ENCODE results near the gene RHBDL1.
A peak's percentile ranks its signal among the peaks of the same experiment; 100 is the strongest.

The RHBDL1 gene

GRCh38 chr16:674968-675883 is at the start of gene RHBDL1:
Gene RHBDL1, plus strand, starts transcription at chr16:675671. Its CDS starts 120 bp downstream, at chr16:675791.
- peak; percentile 82 for DNase-seq

- DNase-seq, result no peak
Observed at GRCh38 chr16:625977-626765, 49.3 kb upstream of the RHBDL1 start.

GRCh38 chr16:626787-627453 is 48.6 kb upstream of the RHBDL1 start:
- peak; percentile 87 for DNase-seq

GRCh38 chr16:627454-628239 is 47.8 kb upstream of the RHBDL1 start:
- DNase-seq, result no peak

DNA sequence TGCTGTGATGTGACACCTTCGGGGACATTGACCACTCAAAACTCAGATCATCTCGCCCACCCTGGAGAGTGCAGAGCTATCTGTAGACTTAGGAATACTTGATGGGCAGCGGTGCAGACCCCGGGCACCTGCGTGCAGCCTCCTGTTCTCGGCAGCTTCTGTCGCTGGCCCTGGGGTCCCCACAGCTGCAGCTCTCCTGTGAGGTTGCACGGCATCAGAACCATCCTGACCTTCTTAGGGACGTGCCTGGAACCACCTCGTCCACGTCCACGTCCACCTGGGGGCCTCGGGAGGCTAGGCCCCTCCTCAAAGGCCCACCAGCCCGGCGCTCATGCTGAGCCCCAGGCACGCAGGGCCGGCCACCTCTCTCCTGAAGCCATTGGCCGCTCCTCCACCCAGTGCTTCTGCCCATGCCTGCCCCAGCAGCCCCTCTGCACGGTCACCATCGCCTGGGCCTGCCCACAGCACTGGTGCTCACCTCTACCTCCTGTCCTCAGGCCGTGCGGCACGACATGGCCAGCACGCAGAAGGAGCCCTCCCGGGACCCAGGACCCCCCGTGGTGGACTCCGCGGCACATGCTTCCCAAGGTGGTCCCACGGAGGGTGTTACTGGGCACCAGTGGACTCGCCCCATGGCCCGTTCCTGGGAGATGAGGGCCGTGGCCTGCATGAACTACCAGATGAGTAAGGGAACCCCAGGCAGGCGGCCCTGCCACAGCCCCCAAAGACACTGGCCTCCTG is 47.0 kb upstream of the RHBDL1 start:
- no peak for DNase-seq

- peak; percentile 90 for DNase-seq
Observed at GRCh38 chr16:629185-629832, 46.2 kb upstream of the RHBDL1 start.

- no peak for DNase-seq
Observed at GRCh38 chr16:629833-630248, 45.6 kb upstream of the RHBDL1 start.

- DNase-seq, result no peak
Observed at GRCh38 chr16:630249-630814, 45.1 kb upstream of the RHBDL1 start.

GRCh38 chr16:630815-631405 is 44.6 kb upstream of the RHBDL1 start, which contains the start of gene WFIKKN1:
Gene WFIKKN1, plus strand, starts transcription at chr16:630985. Its CDS starts 269 bp downstream, at chr16:631254.
- peak; percentile 82 for DNase-seq

- DNase-seq, result no peak
Observed at GRCh38 chr16:631808-632358, 43.6 kb upstream of the RHBDL1 start.

GRCh38 chr16:632486-633335 is 42.8 kb upstream of the RHBDL1 start:
- DNase-seq, result no peak

DNA sequence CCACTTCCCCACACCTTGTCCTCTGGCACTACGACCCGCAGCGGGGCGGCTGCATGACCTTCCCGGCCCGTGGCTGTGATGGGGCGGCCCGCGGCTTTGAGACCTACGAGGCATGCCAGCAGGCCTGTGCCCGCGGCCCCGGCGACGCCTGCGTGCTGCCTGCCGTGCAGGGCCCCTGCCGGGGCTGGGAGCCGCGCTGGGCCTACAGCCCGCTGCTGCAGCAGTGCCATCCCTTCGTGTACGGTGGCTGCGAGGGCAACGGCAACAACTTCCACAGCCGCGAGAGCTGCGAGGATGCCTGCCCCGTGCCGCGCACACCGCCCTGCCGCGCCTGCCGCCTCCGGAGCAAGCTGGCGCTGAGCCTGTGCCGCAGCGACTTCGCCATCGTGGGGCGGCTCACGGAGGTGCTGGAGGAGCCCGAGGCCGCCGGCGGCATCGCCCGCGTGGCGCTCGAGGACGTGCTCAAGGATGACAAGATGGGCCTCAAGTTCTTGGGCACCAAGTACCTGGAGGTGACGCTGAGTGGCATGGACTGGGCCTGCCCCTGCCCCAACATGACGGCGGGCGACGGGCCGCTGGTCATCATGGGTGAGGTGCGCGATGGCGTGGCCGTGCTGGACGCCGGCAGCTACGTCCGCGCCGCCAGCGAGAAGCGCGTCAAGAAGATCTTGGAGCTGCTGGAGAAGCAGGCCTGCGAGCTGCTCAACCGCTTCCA is 42.0 kb upstream of the RHBDL1 start:
- DNase-seq, result no peak

- DNase-seq, result no peak
Observed at GRCh38 chr16:634051-634670, 41.3 kb upstream of the RHBDL1 start.

GRCh38 chr16:634996-635395 is 40.5 kb upstream of the RHBDL1 start:
- DNase-seq, result no peak

- no peak for DNase-seq
Observed at GRCh38 chr16:635573-636205, 39.8 kb upstream of the RHBDL1 start.

- DNase-seq, result peak; percentile 97
Observed at GRCh38 chr16:636206-637080, 39.0 kb upstream of the RHBDL1 start, which contains the start of gene METTL26. Gene METTL26, minus strand, starts transcription at chr16:636305. Its CDS starts 15 bp downstream, at chr16:636290.
